ENCODE data around the gene NMNAT2.

GRCh38 chr1:183310753-183311479 is 107.3 kb downstream of the NMNAT2 start:
- TF ChIP-seq CTCF (IDR thresholded peaks at IDR 0.05) (no peak), POLR2A (IDR thresholded peaks at IDR 0.05) (no peak), EP300 (IDR thresholded peaks at IDR 0.05) (no peak)

All from ovary (tissue), 3 donors.